Esophagus muscularis mucosa (tissue), 4 donors: Measurements from ENCODE around the gene DUSP12. TPM values are rescaled to one million over a fixed set of nuclear protein-coding genes. Genes with fewer than 3 reads are reported as not detected.
A peak's percentile ranks its signal among the peaks of the same experiment; 100 is the strongest.

Source experiments
- DNase-seq: peaks from one replicate; pipeline ENCODE4 v3.0.0-alpha.2; 2017; ENCODE audit errors: extremely low spot score
- H3K27ac ChIP-seq, 4 donors: fragments of 200-600 bp; sonication (generic); replicated peaks in 1 of 4; 1 replicate in 3 of 4; 2 replicates in 1 of 4; pipeline ENCODE4 v1.5.1; 2016 to 2019; ENCODE audit warnings: mild to moderate bottlenecking in 1 of 4
- H3K27me3 ChIP-seq, 4 donors: fragments of 200-600 bp; sonication (generic); one replicate each; pipeline versions ENCODE4 v1.5.1 to v1.6.0; 2016 to 2019
- H3K36me3 ChIP-seq, 4 donors: fragments of 200-600 bp; sonication (generic); one replicate each; pipeline ENCODE4 v1.5.1; 2016 to 2019
- H3K4me1 ChIP-seq, 4 donors: fragments of 200-600 bp; sonication (generic); one replicate each; pipeline ENCODE4 v1.5.1; 2016 to 2019
- H3K4me3 ChIP-seq, 4 donors: fragments of 200-600 bp; sonication (generic); 1 replicate in 2 of 4; 2 replicates in 2 of 4; pipeline ENCODE4 v1.5.1; 2016 to 2019; ENCODE audit warnings: mild to moderate bottlenecking in 4 of 4, moderate library complexity in 1 of 4
- H3K9me3 ChIP-seq, 4 donors: fragments of 200-600 bp; sonication (generic); 1 replicate in 3 of 4; 2 replicates in 1 of 4; pipeline ENCODE4 v1.5.1; 2016 to 2019
- EP300 ChIP-seq: sonication (generic); formaldehyde crosslinking; IDR thresholded peaks from one replicate; pipeline ENCODE4 v1.6.1; 2017; ENCODE audit warnings: antibody characterized with exemption
- POLR2A ChIP-seq: fragments of 450-650 bp; IDR thresholded peaks from one replicate; pipeline ENCODE4 v1.6.1; 2017; ENCODE audit warnings: antibody characterized with exemption, moderate library complexity, mild to moderate bottlenecking, low read depth
- POLR2AphosphoS5 ChIP-seq, 2 donors: sonication (generic); formaldehyde crosslinking; IDR thresholded peaks; one replicate each; pipeline ENCODE4 v1.6.1; 2017; ENCODE audit warnings: antibody characterized with exemption in 2 of 2
- WGBS: methylation state at CpG from one replicate; pipeline ENCODE4 v1.1.5; 2018; 5-methylcytosine and 5-hydroxymethylcytosine counted together
- intact Hi-C: fragments of 100-400 bp; cut with DNase I; formaldehyde crosslinking; loops from one replicate; pipeline ENCODE4 v1.15.1; 2023
- total RNA-seq, 4 donors: library from RNA; depleted of rRNA; stranded (reverse); fragments of >200 nt; gene quantifications; one replicate each; pipeline versions ENCODE4 v1.1.0 to v1.2.1, GENCODE V29; 2016
- TF ChIP-seq, protein P1 (sequence below), 3 experiments: fragments of 200-600 bp in 2 of 3; fragments of 450-650 bp in 1 of 3; sonication (generic) in 2 of 3; IDR thresholded peaks; one replicate each; pipeline ENCODE4 v1.5.1; 2017 to 2019; ENCODE audit warnings: antibody characterized with exemption in 3 of 3, mild to moderate bottlenecking in 2 of 3, moderate library complexity in 1 of 3

The DUSP12 gene
- total RNA-seq, 4 donors from 2014 or later = 12.5 to 26.1 (median 22.8) TPM

DNA sequence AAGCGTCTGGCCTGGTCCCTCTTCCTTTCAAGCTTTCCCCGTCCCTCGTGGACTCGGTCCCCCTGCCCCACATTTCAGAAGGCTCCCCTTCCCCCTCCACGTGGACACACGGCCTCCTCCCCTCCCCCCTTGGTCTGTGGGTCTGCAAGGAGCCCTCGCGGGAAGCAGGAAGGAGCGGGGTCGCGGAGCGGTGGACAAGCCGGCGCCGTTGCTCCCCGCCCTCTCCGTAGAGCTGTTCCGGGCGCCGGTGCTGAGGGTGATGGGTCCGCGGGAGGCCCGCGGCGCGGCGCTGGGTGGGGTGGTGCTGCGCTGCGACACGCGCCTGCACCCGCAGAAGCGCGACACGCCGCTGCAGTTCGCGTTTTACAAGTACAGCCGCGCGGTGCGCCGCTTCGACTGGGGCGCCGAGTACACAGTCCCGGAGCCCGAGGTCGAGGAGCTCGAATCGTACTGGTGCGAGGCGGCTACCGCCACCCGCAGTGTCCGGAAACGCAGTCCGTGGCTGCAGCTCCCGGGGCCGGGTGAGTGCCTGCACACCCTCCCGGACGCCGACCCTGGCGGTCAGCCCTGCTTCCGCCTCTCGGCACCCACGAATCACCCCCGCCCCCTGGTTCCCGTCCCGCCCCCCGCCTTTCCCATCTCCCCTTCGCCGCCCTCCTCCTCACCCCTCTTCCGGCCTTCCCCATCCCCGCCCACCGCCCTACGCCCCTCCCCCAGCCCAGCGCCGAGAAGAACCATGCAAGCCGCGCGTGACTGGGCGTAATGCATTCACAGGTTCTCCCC, 22.9 kb upstream of the DUSP12 start:
- intact Hi-C loops = no loop called here
- no peaks in the 10 kb centered on the region for H3K36me3 ChIP-seq
- peak; percentile 96 for DNase-seq
- H3K9me3 ChIP-seq = no peaks in the 10 kb centered on the region
- H3K4me1 ChIP-seq = peaks cover 5 to 24% (median 21%) of the 10 kb centered on the region in 4 donors
- H3K27ac ChIP-seq = peak overlapping the region; percentile 74 to 83 (median 79)
- H3K27me3 ChIP-seq = peaks cover 0 to 8% (median 2%) of the 10 kb centered on the region in 4 donors
- peak overlapping the region; percentile 68 to 80 (median 74) for H3K4me3 ChIP-seq
- TF ChIP-seq POLR2AphosphoS5 (IDR thresholded peaks at IDR 0.05) = peak in 1 of 2 donors; percentile 75
- TF ChIP-seq POLR2A = no peak
- under 1% methylated on average over 22 of the region's 83 CpGs for WGBS

DNA sequence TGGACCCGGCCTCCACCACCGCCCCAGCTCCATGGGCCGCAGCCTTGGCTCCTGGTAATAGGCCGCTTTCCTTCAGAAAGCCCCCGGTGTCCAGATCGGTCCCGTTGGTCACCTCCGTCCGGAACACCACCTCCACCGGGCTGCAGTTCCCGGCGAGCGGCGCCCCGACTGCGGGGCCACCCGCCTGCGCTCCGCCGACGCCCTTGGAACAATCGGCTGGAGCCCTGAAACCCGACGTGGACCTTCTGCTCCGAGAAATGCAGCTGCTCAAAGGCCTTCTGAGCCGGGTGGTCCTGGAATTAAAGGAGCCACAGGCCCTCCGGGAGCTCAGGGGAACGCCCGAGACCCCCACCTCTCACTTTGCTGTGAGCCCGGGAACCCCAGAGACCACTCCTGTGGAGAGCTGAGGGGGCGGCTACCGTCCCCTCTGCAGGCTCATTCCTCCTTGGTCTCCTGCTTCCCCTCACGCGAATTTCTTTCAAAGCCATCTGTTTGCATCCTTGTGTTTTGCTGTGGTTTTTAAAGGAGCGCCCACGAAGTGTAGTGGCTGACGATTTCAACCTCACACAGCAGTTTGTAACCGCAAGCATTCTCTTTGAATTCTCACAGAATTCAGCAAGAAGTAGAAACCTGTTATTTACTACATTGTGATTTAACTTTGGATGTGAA, 22.2 kb upstream of the DUSP12 start:
- WGBS = 9% methylated on average over 25 of the region's 38 CpGs
- no peaks in the 10 kb centered on the region for H3K9me3 ChIP-seq
- peak overlapping the region; percentile 68 to 80 (median 74) for H3K4me3 ChIP-seq
- intact Hi-C loops = no loop called here
- peak overlapping the region; percentile 74 to 83 (median 79) for H3K27ac ChIP-seq
- H3K4me1 ChIP-seq = peaks cover 5 to 24% (median 21%) of the 10 kb centered on the region in 4 donors
- peaks cover 0 to 10% (median 2%) of the 10 kb centered on the region in 4 donors for H3K27me3 ChIP-seq
- no peaks in the 10 kb centered on the region for H3K36me3 ChIP-seq
- DNase-seq = no peak
- TF ChIP-seq, protein P1, sequence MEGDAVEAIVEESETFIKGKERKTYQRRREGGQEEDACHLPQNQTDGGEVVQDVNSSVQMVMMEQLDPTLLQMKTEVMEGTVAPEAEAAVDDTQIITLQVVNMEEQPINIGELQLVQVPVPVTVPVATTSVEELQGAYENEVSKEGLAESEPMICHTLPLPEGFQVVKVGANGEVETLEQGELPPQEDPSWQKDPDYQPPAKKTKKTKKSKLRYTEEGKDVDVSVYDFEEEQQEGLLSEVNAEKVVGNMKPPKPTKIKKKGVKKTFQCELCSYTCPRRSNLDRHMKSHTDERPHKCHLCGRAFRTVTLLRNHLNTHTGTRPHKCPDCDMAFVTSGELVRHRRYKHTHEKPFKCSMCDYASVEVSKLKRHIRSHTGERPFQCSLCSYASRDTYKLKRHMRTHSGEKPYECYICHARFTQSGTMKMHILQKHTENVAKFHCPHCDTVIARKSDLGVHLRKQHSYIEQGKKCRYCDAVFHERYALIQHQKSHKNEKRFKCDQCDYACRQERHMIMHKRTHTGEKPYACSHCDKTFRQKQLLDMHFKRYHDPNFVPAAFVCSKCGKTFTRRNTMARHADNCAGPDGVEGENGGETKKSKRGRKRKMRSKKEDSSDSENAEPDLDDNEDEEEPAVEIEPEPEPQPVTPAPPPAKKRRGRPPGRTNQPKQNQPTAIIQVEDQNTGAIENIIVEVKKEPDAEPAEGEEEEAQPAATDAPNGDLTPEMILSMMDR (IDR thresholded peaks at IDR 0.05) = no peak
- no peak for TF ChIP-seq EP300
- TF ChIP-seq POLR2A = no peak
- no peak for TF ChIP-seq POLR2AphosphoS5 (IDR thresholded peaks at IDR 0.05)

DNA sequence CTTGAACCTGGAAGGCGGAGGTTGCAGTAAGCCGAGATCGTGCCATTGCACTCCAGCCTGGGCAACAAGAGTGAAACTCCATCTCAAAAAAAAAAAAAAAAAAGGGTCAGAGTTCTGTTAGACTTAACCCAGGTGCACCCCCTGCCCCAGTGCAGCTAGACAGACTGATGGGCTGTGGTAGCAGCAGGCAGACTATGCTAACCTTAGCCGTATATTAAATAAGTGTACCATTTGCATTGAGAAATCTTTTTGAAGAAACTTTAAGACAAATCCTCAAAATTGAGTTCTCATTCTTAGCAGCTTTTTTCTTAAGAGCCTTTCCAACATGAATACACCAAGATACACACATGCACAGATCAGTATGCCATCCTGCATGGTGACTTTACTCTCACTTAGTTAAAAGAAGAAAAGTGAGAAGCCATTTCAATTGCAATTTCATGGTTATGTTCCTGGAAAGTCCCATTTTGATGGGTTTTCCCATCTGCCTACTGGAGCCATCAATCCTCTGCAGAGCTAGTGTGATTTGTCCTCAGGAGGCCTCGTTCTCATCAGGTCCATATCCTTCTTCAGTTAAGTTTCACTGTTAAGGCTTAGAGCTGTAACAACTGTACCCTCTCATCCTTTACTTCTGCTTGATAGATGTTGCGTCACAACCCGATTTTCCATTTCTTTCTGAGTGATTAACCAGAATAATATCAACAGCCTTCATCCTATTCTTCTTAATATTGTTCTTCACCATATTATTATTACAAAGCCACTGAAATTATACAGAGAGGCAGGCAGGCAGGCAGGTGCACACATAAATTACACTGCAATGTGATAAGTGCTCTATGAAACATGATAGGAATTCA, 21.0 kb upstream of the DUSP12 start:
- Histone ChIP-seq H3K27ac (no peak overlapping the region), H3K27me3 (peaks cover 0 to 8% (median 2%) of the 10 kb centered on the region in 4 donors), H3K9me3 (no peaks in the 10 kb centered on the region), H3K4me1 (peaks cover 5 to 24% (median 21%) of the 10 kb centered on the region in 4 donors), H3K4me3 (no peak overlapping the region), H3K36me3 (no peaks in the 10 kb centered on the region)
- intact Hi-C loops = no loop called here
- no peak for DNase-seq
- TF ChIP-seq POLR2AphosphoS5 (IDR thresholded peaks at IDR 0.05) (no peak), EP300 (no peak), POLR2A (no peak)
- TF ChIP-seq, protein P1 (IDR thresholded peaks at IDR 0.05) = no peak
- WGBS = 76% methylated on average over 7 of the region's 7 CpGs

DNA sequence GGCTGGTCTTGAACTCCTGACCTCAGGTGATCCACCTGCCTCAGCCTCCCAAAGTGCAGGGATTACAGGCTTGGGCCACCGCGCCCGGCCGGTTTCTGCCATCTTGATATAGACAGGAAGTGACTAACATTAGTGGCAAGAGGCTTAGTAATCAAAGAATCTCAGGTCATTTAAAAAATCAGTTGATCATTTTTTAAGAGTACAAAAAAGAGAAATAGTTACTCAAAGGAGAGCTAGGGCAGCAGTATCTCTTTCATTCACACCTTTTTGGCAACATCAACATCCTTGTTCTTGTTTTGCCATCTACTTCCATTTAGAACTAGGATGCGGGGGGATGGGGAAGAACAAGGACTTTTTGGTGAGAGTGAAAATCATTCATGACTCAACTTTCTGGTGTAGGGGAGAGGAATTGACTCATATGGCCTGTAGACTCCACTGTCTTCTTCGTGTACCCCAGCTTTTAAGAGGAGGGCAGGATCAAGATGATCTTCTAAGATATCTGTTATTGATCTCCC, 19.5 kb upstream of the DUSP12 start:
- 66% methylated on average over 6 of the region's 6 CpGs for WGBS
- intact Hi-C loops = no loop called here
- DNase-seq = no peak

More for the DNA sequence above, 19.5 kb upstream of the DUSP12 start:
- Histone ChIP-seq H3K9me3 (no peaks in the 10 kb centered on the region), H3K27me3 (peaks cover 0 to 8% (median 2%) of the 10 kb centered on the region in 4 donors), H3K27ac (no peak overlapping the region), H3K4me1 (peaks cover 8 to 24% (median 19%) of the 10 kb centered on the region in 4 donors), H3K4me3 (no peak overlapping the region), H3K36me3 (no peaks in the 10 kb centered on the region)
- TF ChIP-seq POLR2AphosphoS5 (IDR thresholded peaks at IDR 0.05) = no peak
- no peak for TF ChIP-seq EP300
- no peak for TF ChIP-seq POLR2A
- TF ChIP-seq, protein P1 (IDR thresholded peaks at IDR 0.05) = no peak
